Kidney (tissue), 14 donors: ENCODE measurements around the gene TSN. TPM values are rescaled to one million over a fixed set of nuclear protein-coding genes. Genes with fewer than 3 reads are reported as not detected.
"Not testable (repeated sequence)": the region's sequence is repeated elsewhere in the genome, so short reads cannot be mapped to it uniquely, and the experiment has no call there.

Experiments used
- DNase-seq, 5 donors: peaks; one replicate each; pipeline ENCODE4 v3.0.0-alpha.2; 2013 to 2020
- FAIRE-seq: peaks from 2 replicates; lab custom pipeline; 2012; peaks lifted over from hg19 to GRCh38; lab: Jason Lieb, UNC
- H3K27ac ChIP-seq, 2 donors: one replicate each; pipeline ENCODE4 v1.7.0; 2013; ENCODE audit warnings: low read depth in 2 of 2, low read length in 2 of 2, inconsistent platforms in 1 of 2
- H3K27me3 ChIP-seq: one replicate; pipeline ENCODE4 v1.7.1; 2013; ENCODE audit warnings: low read length, inconsistent platforms; ENCODE audit not compliant: control insufficient read depth, insufficient read depth
- H3K36me3 ChIP-seq, 3 donors: one replicate each; pipeline versions ENCODE4 v1.7.0 to v1.7.1; 2013; ENCODE audit warnings: low read length in 3 of 3, control low read depth in 1 of 3, inconsistent platforms in 1 of 3; ENCODE audit not compliant: insufficient read depth in 3 of 3, control insufficient read depth in 2 of 3
- H3K4me1 ChIP-seq, 3 donors: one replicate each; pipeline versions ENCODE4 v1.7.0 to v1.7.1; 2013; ENCODE audit warnings: low read length in 3 of 3, inconsistent platforms in 1 of 3, low read depth in 1 of 3; ENCODE audit not compliant: control insufficient read depth in 2 of 3, insufficient read depth in 2 of 3
- H3K4me3 ChIP-seq, 3 donors: one replicate each; pipeline versions ENCODE4 v1.7.0 to v1.8.1; 2013; ENCODE audit warnings: low read length in 3 of 3, control low read depth in 1 of 3, inconsistent platforms in 1 of 3
- H3K9ac ChIP-seq, 3 donors: one replicate each; pipeline versions ENCODE4 v1.7.0 to v1.7.1; 2013; ENCODE audit warnings: low read length in 3 of 3, control low read depth in 1 of 3, inconsistent platforms in 1 of 3
- H3K9me3 ChIP-seq, 3 donors: one replicate each; pipeline versions ENCODE4 v1.7.0 to v1.7.1; 2013; ENCODE audit warnings: low read length in 3 of 3, control low read depth in 1 of 3, inconsistent platforms in 1 of 3; ENCODE audit not compliant: control insufficient read depth in 2 of 3, insufficient read depth in 1 of 3
- intact Hi-C: fragments of 100-400 bp; cut with DNase I; formaldehyde crosslinking; loops from one replicate; pipeline ENCODE4 v1.11.1; 2022
- polyA plus RNA-seq: library from polyadenylated mRNA; stranded (reverse); fragments of 350-450 nt; fragmentation: Illumina TruSeq; extraction: RNeasy Lipid Tissue Mini Kit (QIAGEN cat#74804); gene quantifications from one replicate; pipeline ENCODE4 v1.2.3, GENCODE V29; 2014; ENCODE audit warnings: low read depth, low replicate concordance; ENCODE audit not compliant: insufficient read depth
- total RNA-seq: library from RNA; stranded (reverse); fragmentation: NEBNext Ultra II Directional; extraction: Animal tissue kit (Norgen Biotek cat#: 25700); gene quantifications from one replicate; pipeline ENCODE4 v1.2.1, GENCODE V29; 2021
- TF ChIP-seq, protein P1 (sequence below): IDR thresholded peaks from 3 replicates; pipeline ENCODE4 v1.5.1; 2012; ENCODE audit warnings: mild to moderate bottlenecking, moderate library complexity, borderline replicate concordance; ENCODE audit not compliant: insufficient read depth; ENCODE audit errors: extremely low read depth
- donor health status: control.
- donor health status: control.
- donor health status: control.
- donor health status: control.
- donor health status: control.
- donor health status: DM: yes; HTN: yes; CAD: no.
- donor health status: Normal renal cell carcinoma (clear cell type).

TSN gene
- total and polyA plus RNA-seq, 2 donors from 2014 or later, result 37.9 to 66.1 TPM

DNA sequence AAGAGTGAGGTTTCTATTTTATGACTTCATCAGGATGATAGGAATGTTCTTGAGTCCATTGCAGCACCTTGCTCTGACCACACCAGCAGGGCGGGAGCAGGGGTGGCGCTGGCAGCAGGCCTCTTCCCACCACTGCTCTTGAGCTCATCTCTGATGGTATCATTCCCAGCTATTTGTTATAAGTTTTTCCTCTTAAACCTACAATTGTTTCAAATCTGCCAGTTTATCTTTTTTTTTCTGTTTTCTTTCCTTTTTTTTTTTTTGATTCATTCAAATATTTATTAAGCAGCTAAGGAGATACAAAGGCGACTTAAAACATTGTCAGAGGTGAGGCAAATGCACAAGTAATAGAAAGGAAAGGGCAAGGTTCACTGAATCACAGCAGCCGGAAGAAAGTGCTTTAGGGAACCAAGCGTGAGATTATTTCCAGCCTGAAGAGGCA lies 47.5 kb upstream of the TSN start:
- Histone ChIP-seq H3K27me3 (no peaks in the 10 kb centered on the region), H3K9ac (no peak overlapping the region), H3K4me3 (no peak overlapping the region), H3K9me3 (no peaks in the 10 kb centered on the region), H3K27ac (peak overlapping the region; percentile 47 to 63), H3K4me1 (peaks cover 0 to 10% (median 0%) of the 10 kb centered on the region in 3 donors), H3K36me3 (no peaks in the 10 kb centered on the region)
- peak in 4 of 5 donors; percentile 52 to 82 (median 59) for DNase-seq
- TF ChIP-seq, protein P1, sequence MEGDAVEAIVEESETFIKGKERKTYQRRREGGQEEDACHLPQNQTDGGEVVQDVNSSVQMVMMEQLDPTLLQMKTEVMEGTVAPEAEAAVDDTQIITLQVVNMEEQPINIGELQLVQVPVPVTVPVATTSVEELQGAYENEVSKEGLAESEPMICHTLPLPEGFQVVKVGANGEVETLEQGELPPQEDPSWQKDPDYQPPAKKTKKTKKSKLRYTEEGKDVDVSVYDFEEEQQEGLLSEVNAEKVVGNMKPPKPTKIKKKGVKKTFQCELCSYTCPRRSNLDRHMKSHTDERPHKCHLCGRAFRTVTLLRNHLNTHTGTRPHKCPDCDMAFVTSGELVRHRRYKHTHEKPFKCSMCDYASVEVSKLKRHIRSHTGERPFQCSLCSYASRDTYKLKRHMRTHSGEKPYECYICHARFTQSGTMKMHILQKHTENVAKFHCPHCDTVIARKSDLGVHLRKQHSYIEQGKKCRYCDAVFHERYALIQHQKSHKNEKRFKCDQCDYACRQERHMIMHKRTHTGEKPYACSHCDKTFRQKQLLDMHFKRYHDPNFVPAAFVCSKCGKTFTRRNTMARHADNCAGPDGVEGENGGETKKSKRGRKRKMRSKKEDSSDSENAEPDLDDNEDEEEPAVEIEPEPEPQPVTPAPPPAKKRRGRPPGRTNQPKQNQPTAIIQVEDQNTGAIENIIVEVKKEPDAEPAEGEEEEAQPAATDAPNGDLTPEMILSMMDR, result no peak
- no peak for FAIRE-seq
- intact Hi-C loops, result no loop called here

GRCh38 chr2:121709776-121710469 lies 45.5 kb upstream of the TSN start:
- no peak overlapping the region for H3K4me3 ChIP-seq

GRCh38 chr2:121710470-121711170 lies 44.8 kb upstream of the TSN start:
- H3K27me3 ChIP-seq, result no peaks in the 10 kb centered on the region
- FAIRE-seq (no peak), DNase-seq (no peak)
- H3K9me3 ChIP-seq, result no peaks in the 10 kb centered on the region
- H3K27ac ChIP-seq, result no peak overlapping the region
- H3K36me3 ChIP-seq, result no peaks in the 10 kb centered on the region
- peaks cover 0 to 11% (median 0%) of the 10 kb centered on the region in 3 donors for H3K4me1 ChIP-seq
- intact Hi-C loops, result no loop called here
- TF ChIP-seq, protein P1, result no peak
- H3K9ac ChIP-seq, result no peak overlapping the region
- H3K4me3 ChIP-seq, result no peak overlapping the region

More at GRCh38 chr2:121709776-121710469, 45.5 kb upstream of the TSN start:
- H3K4me1 ChIP-seq, result peaks cover 0 to 10% (median 0%) of the 10 kb centered on the region in 3 donors
- TF ChIP-seq, protein P1, result no peak
- H3K27ac ChIP-seq, result no peak overlapping the region
- H3K27me3 ChIP-seq, result no peaks in the 10 kb centered on the region
- H3K9me3 ChIP-seq, result no peaks in the 10 kb centered on the region
- peak in 1 of 5 donors; percentile 32 for DNase-seq
- H3K9ac ChIP-seq, result no peak overlapping the region
- no peaks in the 10 kb centered on the region for H3K36me3 ChIP-seq
- intact Hi-C loops, result no loop called here
- FAIRE-seq, result no peak

DNA sequence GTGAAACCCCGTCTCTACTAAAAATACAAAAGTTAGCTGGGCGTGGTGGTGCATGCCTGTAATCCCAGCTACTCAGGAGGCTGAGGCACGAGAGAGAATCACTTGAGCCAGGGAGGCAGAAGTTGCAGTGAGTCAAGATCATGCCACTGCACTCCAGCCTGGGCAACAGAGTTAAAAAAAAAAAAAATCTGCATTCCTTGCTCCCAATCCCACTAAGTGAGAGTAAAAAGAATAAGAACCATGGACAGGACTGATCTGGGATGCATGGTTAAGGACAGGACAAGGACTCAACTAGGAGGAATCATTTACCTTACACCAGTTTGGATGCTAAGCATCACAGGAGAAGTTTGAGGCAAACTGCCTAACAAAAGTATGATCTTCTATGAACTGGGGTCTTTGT lies 44.0 kb upstream of the TSN start:
- H3K27ac ChIP-seq, H3K27me3 ChIP-seq, H3K36me3 ChIP-seq, intact Hi-C loops, H3K4me3 ChIP-seq, H3K9ac ChIP-seq, H3K9me3 ChIP-seq, FAIRE-seq, DNase-seq: not testable (repeated sequence)
- peaks cover 0 to 15% (median 0%) of the 10 kb centered on the region in 3 donors for H3K4me1 ChIP-seq
